AG10803 (cell line): ENCODE results near the gene CPTP.
A peak's percentile ranks its signal among the peaks of the same experiment; 100 is the strongest.

Source experiments
- DNase-seq: peaks from one replicate; pipeline ENCODE4 v3.0.0; 2010; ENCODE audit warnings: low read depth
- H3K4me3 ChIP-seq: 2 replicates; pipeline ENCODE4 v1.5.1; 2011; ENCODE audit warnings: mild to moderate bottlenecking, low read length, control low read depth
- CTCF ChIP-seq: conservative IDR thresholded peaks from 2 replicates; pipeline ENCODE4 v1.5.1; 2011; ENCODE audit warnings: mild to moderate bottlenecking, low read length, control low read depth, inconsistent platforms

The CPTP gene

GRCh38 chr1:1325288-1326074 is 879 bp downstream of the CPTP start:
- DNase-seq: no peak
- H3K4me3 ChIP-seq: peak overlapping the region; percentile 70
- TF ChIP-seq CTCF: no peak

- no peak for DNase-seq
- no peak overlapping the region; the same call in 1 of the 2 replicates for H3K4me3 ChIP-seq
- no peak for TF ChIP-seq CTCF
These were observed 1.5 kb downstream of the CPTP start for GRCh38 chr1:1326075-1326605.

- no peak for TF ChIP-seq CTCF
- no peak overlapping the region for H3K4me3 ChIP-seq
- DNase-seq: no peak
These were observed 2.7 kb downstream of the CPTP start for GRCh38 chr1:1327291-1327690.

- no peak for TF ChIP-seq CTCF
- DNase-seq: no peak
- H3K4me3 ChIP-seq: no peak overlapping the region
These were observed 3.7 kb downstream of the CPTP start for GRCh38 chr1:1328254-1328653.

- no peak for DNase-seq
- H3K4me3 ChIP-seq: no peak overlapping the region
- TF ChIP-seq CTCF: no peak
These were observed 5.0 kb downstream of the CPTP start for GRCh38 chr1:1329304-1330210.

GRCh38 chr1:1330366-1331067 is 5.9 kb downstream of the CPTP start:
- DNase-seq: no peak
- no peak for TF ChIP-seq CTCF
- no peak overlapping the region for H3K4me3 ChIP-seq
